HL-60 (cell line): ENCODE results near the gene MORC4.

ENCODE experiments used
- DNase-seq, 2 experiments: peaks; one replicate each; pipeline ENCODE4 v3.0.0-alpha.2; 2010 to 2020; ENCODE audit warnings: low read depth in 1 of 2, low spot score in 1 of 2
- H3K27ac ChIP-seq: fragments of 250-450 bp; sonication (Bioruptor Pico); replicated peaks from 2 replicates; pipeline ENCODE4 v1.5.1; 2020; ENCODE audit warnings: mild to moderate bottlenecking, moderate library complexity
- H3K27me3 ChIP-seq: fragments of 250-450 bp; sonication (Bioruptor Pico); 2 replicates; pipeline ENCODE4 v1.5.1; 2021; ENCODE audit warnings: mild to moderate bottlenecking, moderate library complexity; ENCODE audit not compliant: insufficient read depth, poor library complexity, severe bottlenecking
- H3K4me3 ChIP-seq: replicated peaks from 2 replicates; pipeline ENCODE4 v1.5.1; 2011; ENCODE audit warnings: mild to moderate bottlenecking, control low read depth, low read length; ENCODE audit not compliant: insufficient read depth
- CTCF ChIP-seq: IDR thresholded peaks from one replicate; pipeline ENCODE4 v1.5.1; 2011; ENCODE audit warnings: low read length, control low read depth, inconsistent platforms; ENCODE audit not compliant: insufficient read depth
- GABPA ChIP-seq: IDR thresholded peaks from 2 replicates; pipeline ENCODE4 v1.6.1; 2012; ENCODE audit warnings: low read depth
- POLR2AphosphoS5 ChIP-seq: IDR thresholded peaks from 2 replicates; pipeline ENCODE4 v1.6.1; 2012; ENCODE audit warnings: low read depth
- REST ChIP-seq: IDR thresholded peaks from 2 replicates; pipeline ENCODE4 v1.6.1; 2012; ENCODE audit warnings: low read depth; ENCODE audit not compliant: insufficient replicate concordance
- SPI1 ChIP-seq: IDR thresholded peaks from 2 replicates; pipeline ENCODE4 v1.6.1; 2012; ENCODE audit warnings: low read depth, mild to moderate bottlenecking, borderline replicate concordance

MORC4 gene

GRCh38 chrX:107025545-107025944, 25.5 kb upstream of the MORC4 start:
- Histone ChIP-seq H3K4me3 (no peak overlapping the region), H3K27ac (no peak overlapping the region), H3K27me3 (no peaks in the 10 kb centered on the region)
- no peak for DNase-seq
- TF ChIP-seq GABPA: no peak
- TF ChIP-seq CTCF: peak; percentile 1
- TF ChIP-seq SPI1: no peak

GRCh38 chrX:107014936-107015335, 14.9 kb upstream of the MORC4 start:
- H3K4me3 ChIP-seq: no peak overlapping the region
- no peak for DNase-seq
- TF ChIP-seq POLR2AphosphoS5 (no peak), CTCF (no peak), GABPA (no peak), SPI1 (no peak), REST (no peak)
- H3K27me3 ChIP-seq: no peaks in the 10 kb centered on the region
- H3K27ac ChIP-seq: no peak overlapping the region

GRCh38 chrX:107008034-107008433, 8.0 kb upstream of the MORC4 start:
- no peak for TF ChIP-seq REST
- no peak for TF ChIP-seq GABPA
- no peak for TF ChIP-seq CTCF
- TF ChIP-seq POLR2AphosphoS5: no peak
- no peak for TF ChIP-seq SPI1
- Histone ChIP-seq H3K27ac (no peak overlapping the region), H3K27me3 (no peaks in the 10 kb centered on the region), H3K4me3 (no peak overlapping the region)
- no peak for DNase-seq
